Upper lobe of left lung (tissue), 6 donors: ENCODE data around the gene LDLRAD3. TPM values are rescaled to one million over a fixed set of nuclear protein-coding genes. Genes with fewer than 3 reads are reported as not detected.

ENCODE experiments used
- ATAC-seq, 2 donors: fragments of 200-7000 bp; cut with Tn5 transposase; one replicate each; pipeline ENCODE4 v1.9.1; 2022; ENCODE audit warnings: mild to moderate bottlenecking in 2 of 2, moderate library complexity in 2 of 2; ENCODE audit not compliant: low FRiP score in 2 of 2
- DNase-seq, 2 donors: peaks; one replicate each; pipeline ENCODE4 v3.0.0-alpha.2; 2019 to 2020
- H3K27ac ChIP-seq, 4 donors: fragments of 200-600 bp; sonication (generic); one replicate each; pipeline ENCODE4 v1.5.1; 2016 to 2019
- H3K27me3 ChIP-seq, 4 donors: fragments of 200-600 bp; sonication (generic); one replicate each; pipeline ENCODE4 v1.5.1; 2017 to 2019
- H3K36me3 ChIP-seq, 4 donors: fragments of 200-600 bp; sonication (generic); one replicate each; pipeline ENCODE4 v1.5.1; 2016 to 2019
- H3K4me1 ChIP-seq, 4 donors: fragments of 200-600 bp; sonication (generic); one replicate each; pipeline ENCODE4 v1.5.1; 2018 to 2019
- H3K4me3 ChIP-seq, 4 donors: fragments of 200-600 bp; sonication (generic); one replicate each; pipeline ENCODE4 v1.5.1; 2017 to 2019; ENCODE audit warnings: mild to moderate bottlenecking in 2 of 4, moderate library complexity in 1 of 4
- H3K9me3 ChIP-seq, 4 donors: fragments of 200-600 bp; sonication (generic); one replicate each; pipeline ENCODE4 v1.5.1; 2018 to 2019
- EP300 ChIP-seq, 4 donors: sonication (generic); formaldehyde crosslinking; IDR thresholded peaks; one replicate each; pipeline ENCODE4 v1.5.1; 2017; ENCODE audit warnings: antibody characterized with exemption in 4 of 4, control low read depth in 2 of 4
- POLR2A ChIP-seq, 4 donors: fragments of 450-650 bp; IDR thresholded peaks; one replicate each; pipeline ENCODE4 v1.5.1; 2016 to 2017; ENCODE audit warnings: antibody characterized with exemption in 4 of 4, mild to moderate bottlenecking in 2 of 4
- POLR2AphosphoS5 ChIP-seq, 2 donors: sonication (generic); formaldehyde crosslinking; IDR thresholded peaks; one replicate each; pipeline ENCODE4 v1.5.1; 2017; ENCODE audit warnings: antibody characterized with exemption in 2 of 2
- WGBS, 2 donors: methylation state at CpG; one replicate each; pipeline ENCODE4 v1.1.5; 2017 to 2018; 5-methylcytosine and 5-hydroxymethylcytosine counted together
- total RNA-seq, 6 donors: library from RNA; depleted of rRNA in 4 of 6; stranded (reverse); fragments of >200 nt in 4 of 6; gene quantifications; one replicate each; pipeline versions ENCODE4 v1.1.0 to v1.2.1, GENCODE V29; 2016 to 2021
- TF ChIP-seq, protein P1 (sequence below), 6 experiments: fragments of 450-650 bp in 4 of 6; fragments of 200-600 bp in 2 of 6; sonication (generic) in 2 of 6; IDR thresholded peaks; one replicate each; pipeline ENCODE4 v1.5.1; 2016 to 2019; ENCODE audit warnings: antibody characterized with exemption in 6 of 6
- donor health status: DM: no; HTN: no; CAD: no; lungs with moderate emphysema.
- donor health status: DM: no; HTN: yes; CAD: no; lungs with severe emphysema.

The LDLRAD3 gene
- total RNA-seq, 6 donors from 2014 or later = 4.4 to 16.8 (median 7.4) TPM

DNA sequence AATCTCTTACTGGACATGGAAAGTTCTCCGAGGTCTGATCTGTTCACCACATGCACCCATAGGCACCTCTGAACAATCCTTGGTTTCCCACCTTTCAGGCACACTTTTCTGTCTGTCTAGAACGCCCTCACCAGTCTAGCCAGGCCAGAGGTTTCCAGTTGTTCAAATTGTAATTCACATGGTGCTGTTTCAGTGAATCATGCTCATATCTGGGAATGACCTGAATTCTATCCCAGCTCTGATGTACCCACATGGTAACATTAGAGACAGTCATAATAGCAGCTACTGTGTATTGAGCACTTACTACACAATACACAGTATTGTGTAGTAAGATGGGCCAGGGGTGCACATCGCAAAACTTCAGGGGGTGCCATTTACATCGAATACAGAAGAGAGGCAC lies 207.1 kb downstream of the LDLRAD3 start:
- TF ChIP-seq POLR2A (IDR thresholded peaks at IDR 0.05) (no peak), EP300 (IDR thresholded peaks at IDR 0.05) (no peak), POLR2AphosphoS5 (IDR thresholded peaks at IDR 0.05) (no peak)
- TF ChIP-seq, protein P1, sequence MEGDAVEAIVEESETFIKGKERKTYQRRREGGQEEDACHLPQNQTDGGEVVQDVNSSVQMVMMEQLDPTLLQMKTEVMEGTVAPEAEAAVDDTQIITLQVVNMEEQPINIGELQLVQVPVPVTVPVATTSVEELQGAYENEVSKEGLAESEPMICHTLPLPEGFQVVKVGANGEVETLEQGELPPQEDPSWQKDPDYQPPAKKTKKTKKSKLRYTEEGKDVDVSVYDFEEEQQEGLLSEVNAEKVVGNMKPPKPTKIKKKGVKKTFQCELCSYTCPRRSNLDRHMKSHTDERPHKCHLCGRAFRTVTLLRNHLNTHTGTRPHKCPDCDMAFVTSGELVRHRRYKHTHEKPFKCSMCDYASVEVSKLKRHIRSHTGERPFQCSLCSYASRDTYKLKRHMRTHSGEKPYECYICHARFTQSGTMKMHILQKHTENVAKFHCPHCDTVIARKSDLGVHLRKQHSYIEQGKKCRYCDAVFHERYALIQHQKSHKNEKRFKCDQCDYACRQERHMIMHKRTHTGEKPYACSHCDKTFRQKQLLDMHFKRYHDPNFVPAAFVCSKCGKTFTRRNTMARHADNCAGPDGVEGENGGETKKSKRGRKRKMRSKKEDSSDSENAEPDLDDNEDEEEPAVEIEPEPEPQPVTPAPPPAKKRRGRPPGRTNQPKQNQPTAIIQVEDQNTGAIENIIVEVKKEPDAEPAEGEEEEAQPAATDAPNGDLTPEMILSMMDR (IDR thresholded peaks at IDR 0.05) = no peak
- no peak overlapping the region for H3K4me3 ChIP-seq
- H3K4me1 ChIP-seq = peaks cover under 1 to 11% (median 7%) of the 10 kb centered on the region in 4 donors
- no peaks in the 10 kb centered on the region for H3K9me3 ChIP-seq
- H3K36me3 ChIP-seq = no peaks in the 10 kb centered on the region
- WGBS, 2 donors = 90 to 98% methylated on average over 4 of the region's 4 CpGs
- H3K27ac ChIP-seq = no peak overlapping the region
- no peaks in the 10 kb centered on the region for H3K27me3 ChIP-seq
- DNase-seq = no peak
- no peak for ATAC-seq

DNA sequence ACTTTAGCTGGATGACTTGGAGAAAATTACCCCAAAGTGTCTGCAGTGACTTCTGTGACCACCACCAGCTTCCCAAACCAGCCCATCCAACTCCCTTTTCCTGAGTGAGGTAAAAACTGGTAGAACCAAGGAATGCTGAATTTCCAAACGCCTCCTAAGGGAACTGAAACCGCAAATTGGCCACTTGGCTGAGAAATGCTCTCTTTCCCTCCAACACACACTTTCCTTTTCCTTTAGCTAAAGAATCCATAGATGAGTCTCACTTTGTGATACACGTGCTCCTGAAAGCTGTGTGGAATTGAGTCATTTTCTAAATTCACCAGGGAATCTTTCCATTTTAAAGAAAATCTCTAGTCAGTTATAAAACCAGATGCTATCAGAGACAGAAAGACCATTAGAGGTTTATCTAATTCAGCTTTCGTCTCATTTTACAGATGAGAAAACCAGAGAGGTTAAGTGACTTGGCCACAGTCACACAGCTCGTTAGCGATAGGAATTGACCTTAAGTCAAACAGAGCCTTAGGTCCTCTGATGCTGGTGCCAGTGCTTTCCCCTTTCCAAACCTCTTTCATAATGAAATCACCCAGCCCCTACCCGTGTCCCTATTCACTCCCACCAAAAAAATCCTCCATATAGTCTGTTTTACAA lies 208.2 kb downstream of the LDLRAD3 start:
- H3K27me3 ChIP-seq = no peaks in the 10 kb centered on the region

DNA sequence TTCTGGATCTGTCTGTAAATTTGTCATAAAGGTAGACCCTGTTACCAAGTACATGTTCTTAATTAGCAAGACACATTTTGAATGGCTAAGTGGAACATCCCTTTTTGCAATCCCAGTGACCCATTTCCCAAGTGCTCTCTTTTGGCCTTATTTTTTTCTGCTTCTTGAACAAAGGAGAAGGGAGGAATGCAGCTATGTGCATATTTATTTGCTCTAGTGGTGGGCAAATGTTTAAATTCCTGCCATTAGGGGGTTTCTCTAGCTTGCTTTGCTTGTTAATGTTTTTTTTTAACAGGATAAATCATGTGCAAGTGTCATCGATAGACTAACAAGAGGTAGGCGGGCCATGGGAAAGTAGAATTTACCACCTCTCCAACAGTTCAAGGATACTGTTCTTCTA lies 209.7 kb downstream of the LDLRAD3 start:
- Histone ChIP-seq H3K27me3 (no peaks in the 10 kb centered on the region), H3K4me3 (no peak overlapping the region), H3K36me3 (no peaks in the 10 kb centered on the region), H3K27ac (no peak overlapping the region), H3K9me3 (no peaks in the 10 kb centered on the region), H3K4me1 (peaks cover 9 to 13% (median 11%) of the 10 kb centered on the region in 4 donors)
- ATAC-seq (no peak), DNase-seq (no peak)
- 81 to 88% methylated on average over 2 of the region's 2 CpGs for WGBS, 2 donors
- no peak for TF ChIP-seq POLR2AphosphoS5 (IDR thresholded peaks at IDR 0.05)
- TF ChIP-seq, protein P1 (IDR thresholded peaks at IDR 0.05) = no peak
- TF ChIP-seq EP300 (IDR thresholded peaks at IDR 0.05) = no peak
- TF ChIP-seq POLR2A (IDR thresholded peaks at IDR 0.05) = no peak

More for the DNA sequence above, 208.2 kb downstream of the LDLRAD3 start:
- Histone ChIP-seq H3K4me1 (peaks cover 9 to 12% (median 11%) of the 10 kb centered on the region in 4 donors), H3K9me3 (no peaks in the 10 kb centered on the region), H3K27ac (no peak overlapping the region), H3K4me3 (no peak overlapping the region), H3K36me3 (no peaks in the 10 kb centered on the region)
- no peak for ATAC-seq
- no peak for DNase-seq
- 87 to 88% methylated on average over 7 of the region's 7 CpGs for WGBS, 2 donors
- no peak for TF ChIP-seq EP300 (IDR thresholded peaks at IDR 0.05)
- TF ChIP-seq, protein P1 (IDR thresholded peaks at IDR 0.05) = no peak

DNA sequence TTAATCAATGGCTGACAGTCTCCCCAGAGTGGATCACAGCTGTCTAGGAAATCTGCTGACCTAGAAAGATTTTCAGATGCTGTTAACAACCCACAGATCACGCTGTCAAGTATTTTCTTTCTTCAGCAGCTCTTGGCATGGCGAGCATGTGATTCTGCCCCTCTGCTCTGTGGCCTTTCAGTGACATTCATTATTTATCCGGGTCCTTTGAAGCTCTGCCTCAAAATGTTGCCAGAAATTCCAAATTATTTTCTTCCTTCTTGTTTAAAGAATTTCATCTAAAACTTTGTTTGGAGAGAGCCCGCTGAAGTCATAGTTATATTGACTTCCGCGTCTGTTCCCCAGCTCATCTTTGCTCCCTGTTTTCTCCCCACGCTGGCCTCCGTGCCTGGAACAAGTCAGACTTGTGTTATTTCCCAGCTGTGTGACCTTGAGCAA lies 211.3 kb downstream of the LDLRAD3 start:
- WGBS, 2 donors = 67 to 75% methylated on average over 8 of the region's 8 CpGs
- Histone ChIP-seq H3K4me3 (no peak overlapping the region), H3K4me1 (peaks cover 0 to 12% (median 5%) of the 10 kb centered on the region in 4 donors), H3K9me3 (no peaks in the 10 kb centered on the region), H3K27ac (peak overlapping the region in 1 of 4 donors; percentile 15), H3K36me3 (no peaks in the 10 kb centered on the region), H3K27me3 (no peaks in the 10 kb centered on the region)
- TF ChIP-seq EP300 (IDR thresholded peaks at IDR 0.05) (no peak), POLR2A (IDR thresholded peaks at IDR 0.05) (no peak), POLR2AphosphoS5 (IDR thresholded peaks at IDR 0.05) (no peak)
- TF ChIP-seq, protein P1 (IDR thresholded peaks at IDR 0.05) = no peak
- DNase-seq (no peak), ATAC-seq (no peak)

DNA sequence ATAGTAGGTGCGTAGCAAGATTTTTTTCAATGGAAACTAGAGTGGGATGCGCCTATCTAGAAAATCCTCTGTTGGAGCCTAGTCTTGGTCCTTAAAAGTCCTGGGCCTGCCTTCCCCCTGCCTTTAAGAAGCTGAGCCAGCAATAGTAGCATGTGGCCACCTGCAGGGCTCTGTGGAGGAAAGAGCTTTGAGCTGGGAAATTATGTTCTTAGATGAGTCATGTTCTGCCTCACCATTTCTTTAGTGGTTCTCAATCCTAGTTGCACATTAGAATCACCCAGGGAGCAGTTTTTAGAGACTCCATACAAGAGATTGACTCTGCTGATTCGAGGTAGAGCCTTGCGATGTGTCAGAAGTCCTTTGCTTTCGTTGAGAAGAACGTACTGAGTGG lies 211.9 kb downstream of the LDLRAD3 start:
- TF ChIP-seq, protein P1 (IDR thresholded peaks at IDR 0.05) = no peak
- no peak for TF ChIP-seq POLR2A (IDR thresholded peaks at IDR 0.05)
- no peak for TF ChIP-seq POLR2AphosphoS5 (IDR thresholded peaks at IDR 0.05)
- TF ChIP-seq EP300 (IDR thresholded peaks at IDR 0.05) = no peak
- ATAC-seq = no peak
- WGBS, 2 donors = 82 to 84% methylated on average over 6 of the region's 6 CpGs
- Histone ChIP-seq H3K4me1 (peaks cover 0 to 12% (median 3%) of the 10 kb centered on the region in 4 donors), H3K4me3 (no peak overlapping the region), H3K27me3 (no peaks in the 10 kb centered on the region), H3K36me3 (no peaks in the 10 kb centered on the region), H3K27ac (no peak overlapping the region), H3K9me3 (no peaks in the 10 kb centered on the region)
- no peak for DNase-seq
